ENCODE results near the gene HOXB9.

DNA sequence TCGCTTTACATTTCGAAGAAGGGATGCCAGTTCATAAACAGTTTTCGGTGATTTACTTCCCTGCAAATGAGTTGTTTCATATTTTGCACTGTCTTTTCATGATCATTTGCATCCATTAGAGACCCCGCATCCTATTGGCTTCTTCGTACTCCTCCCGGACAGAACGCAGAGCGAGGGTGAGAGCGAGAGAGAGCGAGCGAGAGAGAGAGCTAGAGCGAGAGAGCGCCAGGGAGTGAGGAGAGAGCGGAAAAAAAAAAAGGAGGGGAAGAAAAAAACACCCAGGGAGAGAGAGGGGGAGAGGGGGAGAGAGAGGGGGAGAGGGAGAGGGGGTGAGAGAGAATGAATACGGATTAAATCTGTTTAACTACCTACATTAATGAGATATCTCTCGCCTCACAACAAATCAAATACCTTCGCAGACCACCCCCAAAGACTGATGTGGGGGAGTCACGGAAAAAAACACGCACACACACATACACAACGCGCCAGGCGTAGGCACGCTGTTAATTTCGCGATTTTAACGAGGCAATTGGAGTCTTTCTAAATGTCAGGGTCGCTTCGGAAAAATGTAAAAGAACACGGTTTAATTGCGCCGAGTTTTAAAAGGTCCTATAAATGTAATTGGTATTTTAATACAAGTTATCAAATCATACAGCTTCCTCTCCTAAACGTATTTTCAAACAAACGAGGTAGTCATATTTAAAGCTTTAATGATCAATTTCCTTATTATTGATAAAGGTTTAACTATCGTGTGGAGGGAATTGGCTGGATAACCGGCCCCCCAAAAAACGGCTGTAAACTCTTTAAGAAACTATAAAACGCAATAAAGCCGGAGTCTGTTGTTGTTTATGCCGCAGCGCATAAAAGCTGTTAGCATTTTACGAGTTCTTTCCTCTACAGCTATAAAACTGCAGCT is 10.9 kb downstream of the HOXB9 start, which contains the start of gene HOXB8:
- TF ChIP-seq CTCF (IDR thresholded peaks at IDR 0.05) (no peak), POLR2A (IDR thresholded peaks at IDR 0.05) (no peak)
